Islet of Langerhans (tissue), 1 donor: ENCODE data around the gene TEAD4.

Experiments used
- FAIRE-seq: peaks from one replicate; lab custom pipeline; 2011; peaks lifted over from hg19 to GRCh38; lab: Jason Lieb, UNC

The TEAD4 gene

DNA sequence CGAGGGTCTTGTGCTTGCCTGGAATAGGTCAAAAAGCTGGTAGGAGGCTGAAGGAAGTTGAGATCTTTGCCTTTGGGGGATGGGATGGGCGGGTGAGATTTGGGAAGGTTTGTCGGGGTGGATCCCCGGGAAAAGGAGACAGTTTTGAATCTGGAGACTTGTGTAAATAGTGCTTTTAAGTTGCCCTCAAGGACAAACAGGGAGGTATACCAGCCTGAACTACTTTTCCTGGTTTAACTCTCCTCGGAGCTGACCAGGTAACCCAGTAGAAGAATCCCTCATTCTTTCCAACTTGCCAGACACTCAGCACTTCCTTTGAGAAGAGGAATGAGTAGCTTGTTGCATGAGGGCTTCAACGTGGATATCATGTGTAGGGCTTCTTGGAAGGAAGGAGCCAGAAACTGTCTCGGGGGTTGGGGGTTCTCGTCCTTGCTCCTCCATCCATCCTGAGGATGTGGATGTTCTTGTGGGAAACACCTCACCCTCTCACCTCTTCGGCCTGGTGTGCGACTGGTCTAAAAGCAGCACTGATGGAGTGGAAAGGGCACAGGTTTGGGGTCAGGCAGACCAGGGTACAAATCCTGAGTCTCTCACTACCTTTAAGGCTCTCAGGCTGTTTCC is 1.9 kb downstream of the TEAD4 start:
- FAIRE-seq: no peak

DNA sequence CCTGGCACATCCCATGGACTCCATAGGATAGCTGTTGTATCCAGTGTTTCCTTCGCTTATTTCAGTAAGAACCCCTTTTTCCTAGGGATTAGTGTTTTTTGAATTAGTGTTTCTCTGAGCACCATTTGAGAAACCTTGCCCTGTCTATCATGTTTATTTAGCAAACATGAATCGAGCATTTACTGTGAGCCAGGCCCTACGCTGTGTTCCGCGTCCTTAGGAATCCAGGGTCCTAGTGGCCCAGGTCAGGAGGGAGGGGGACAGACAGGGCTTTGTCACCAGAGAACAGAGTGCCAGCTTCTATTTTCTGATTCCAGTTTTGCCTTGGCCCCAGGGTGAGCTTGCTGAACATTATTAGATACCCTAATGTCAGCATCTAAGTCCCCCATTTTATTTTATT is 2.5 kb downstream of the TEAD4 start:
- FAIRE-seq: no peak

DNA sequence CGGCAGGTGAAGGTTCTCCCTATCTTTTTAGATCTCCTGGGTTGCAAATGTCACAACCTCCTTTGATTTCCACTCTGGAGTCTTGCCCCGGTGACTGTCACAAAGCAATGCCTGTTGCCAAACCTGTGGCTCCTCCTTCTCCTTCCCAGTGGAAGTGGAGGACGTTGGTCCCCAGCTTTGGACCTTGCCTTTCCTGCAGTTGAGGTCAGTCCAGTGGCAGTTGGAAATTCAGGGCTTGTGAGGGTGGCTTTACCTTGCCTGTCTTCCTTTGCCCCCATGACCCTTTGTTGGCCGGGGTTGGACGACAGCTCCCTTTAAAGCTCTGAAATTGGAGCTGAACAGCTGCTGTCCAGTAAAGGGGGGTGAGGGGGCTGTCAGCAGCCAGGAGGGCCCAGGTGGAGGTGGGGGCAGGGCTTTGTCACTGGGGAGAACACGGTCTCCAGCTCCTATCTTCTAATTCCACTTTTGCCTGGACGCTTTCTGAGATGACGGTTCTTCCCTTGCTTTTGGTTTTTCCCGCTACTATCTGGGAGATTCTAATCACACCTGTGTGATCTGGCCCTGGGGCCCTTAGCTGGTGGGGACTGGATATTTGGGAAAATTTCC is 4.1 kb downstream of the TEAD4 start:
- FAIRE-seq: no peak

DNA sequence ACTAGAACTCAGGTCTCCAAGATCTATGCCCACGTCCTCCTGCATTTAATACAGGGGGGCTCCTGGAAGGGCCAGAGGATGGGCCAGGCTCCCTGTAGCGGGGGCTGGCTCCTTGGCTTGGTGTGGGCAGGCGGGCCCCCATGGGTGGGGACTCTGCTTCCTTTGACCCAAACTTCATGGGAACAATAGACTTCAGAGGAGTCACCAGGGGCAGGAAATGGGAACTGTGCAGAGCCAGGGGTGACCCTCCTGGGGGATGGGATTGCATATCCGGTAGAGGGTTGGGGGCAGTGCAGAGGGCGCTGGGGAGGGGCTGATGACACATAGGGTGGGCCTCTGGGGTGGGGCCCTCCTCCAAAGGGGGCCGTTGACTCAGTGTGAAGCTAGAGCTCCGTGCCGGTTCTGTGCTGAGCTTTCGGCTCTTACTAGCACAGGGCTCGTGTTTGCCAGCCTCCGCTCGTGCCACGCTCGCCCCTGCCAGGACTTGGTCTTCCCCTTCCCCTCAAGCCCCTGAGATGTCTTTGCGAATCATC is 4.6 kb downstream of the TEAD4 start:
- no peak for FAIRE-seq

DNA sequence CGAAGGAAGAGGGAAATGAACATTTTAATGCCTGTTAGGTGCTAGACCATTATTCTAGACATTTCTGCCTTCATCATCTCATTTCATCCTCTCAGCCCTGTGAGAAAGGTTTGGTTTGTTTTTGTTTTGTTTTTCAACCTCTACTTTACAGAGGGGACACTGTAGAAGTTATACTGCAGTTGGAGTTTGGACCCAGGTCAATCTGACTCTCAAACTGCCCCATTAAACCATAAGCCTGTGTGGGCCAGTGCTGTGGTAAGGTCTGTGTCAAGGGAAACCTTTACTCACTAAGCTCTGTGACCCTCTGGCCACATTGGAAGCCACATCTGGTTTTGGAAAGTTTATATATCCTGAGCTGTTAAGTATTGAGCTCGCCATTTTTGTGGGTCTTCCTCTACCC is 8.5 kb downstream of the TEAD4 start:
- FAIRE-seq: no peak

DNA sequence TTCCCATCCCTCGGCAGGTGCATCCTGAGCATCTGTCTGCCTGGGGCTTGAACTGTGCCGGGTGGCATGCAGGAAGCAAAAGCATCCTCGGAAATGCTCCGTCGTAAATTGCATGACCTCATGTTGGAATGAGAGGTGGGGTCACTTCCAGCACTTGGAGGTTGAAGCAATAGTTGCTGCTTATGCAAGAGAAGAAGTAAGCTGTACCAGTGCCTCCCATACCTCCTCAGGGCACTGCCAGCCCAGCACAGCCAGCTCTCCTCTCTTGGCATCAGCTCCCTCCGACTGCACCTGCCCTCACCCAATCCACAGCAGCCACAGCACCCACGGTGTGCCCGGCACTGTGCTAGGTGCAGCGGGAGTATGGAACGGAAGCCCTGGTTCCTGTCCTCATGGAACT is 11.5 kb downstream of the TEAD4 start:
- no peak for FAIRE-seq

DNA sequence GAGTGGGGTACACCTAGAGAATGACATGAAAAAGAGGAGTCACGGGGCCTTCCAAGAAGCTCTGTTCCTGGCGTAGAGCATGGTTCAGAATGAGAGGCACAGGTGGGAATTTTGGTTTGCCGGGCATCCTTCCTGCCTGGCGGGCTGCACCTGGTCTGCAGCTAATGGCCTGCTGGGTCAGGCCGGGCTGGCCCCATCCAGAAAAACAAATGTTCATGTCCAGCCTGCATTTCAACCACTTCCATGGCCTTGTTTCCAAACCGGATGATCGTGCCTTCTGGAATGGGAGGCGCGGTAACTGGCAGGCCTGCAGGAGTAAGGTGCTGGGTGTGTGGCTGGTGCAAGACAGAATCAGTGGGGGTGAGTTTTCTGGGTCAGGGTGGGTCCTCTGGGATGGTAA is 14.4 kb downstream of the TEAD4 start:
- FAIRE-seq: no peak

DNA sequence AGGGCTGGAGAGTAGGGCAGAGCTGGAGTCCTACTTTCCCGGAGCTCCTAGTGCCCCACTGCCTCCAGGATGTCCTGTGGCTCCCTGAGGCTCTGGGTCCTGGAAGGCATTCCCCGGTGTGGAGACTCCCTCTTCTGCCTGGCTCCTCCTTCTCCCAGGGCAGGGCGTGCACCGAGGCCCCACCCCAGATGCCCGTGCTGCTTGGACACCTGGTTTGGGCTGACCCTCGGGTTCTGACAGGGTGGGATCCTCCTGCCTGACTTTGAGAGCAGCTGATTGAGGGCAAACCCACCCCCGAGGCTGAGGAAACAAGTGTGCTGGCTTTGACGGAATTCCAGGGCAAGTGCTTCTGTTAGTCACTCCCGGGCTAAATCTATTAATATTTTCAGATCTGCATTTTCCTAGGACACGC is 15.4 kb downstream of the TEAD4 start:
- FAIRE-seq: no peak

DNA sequence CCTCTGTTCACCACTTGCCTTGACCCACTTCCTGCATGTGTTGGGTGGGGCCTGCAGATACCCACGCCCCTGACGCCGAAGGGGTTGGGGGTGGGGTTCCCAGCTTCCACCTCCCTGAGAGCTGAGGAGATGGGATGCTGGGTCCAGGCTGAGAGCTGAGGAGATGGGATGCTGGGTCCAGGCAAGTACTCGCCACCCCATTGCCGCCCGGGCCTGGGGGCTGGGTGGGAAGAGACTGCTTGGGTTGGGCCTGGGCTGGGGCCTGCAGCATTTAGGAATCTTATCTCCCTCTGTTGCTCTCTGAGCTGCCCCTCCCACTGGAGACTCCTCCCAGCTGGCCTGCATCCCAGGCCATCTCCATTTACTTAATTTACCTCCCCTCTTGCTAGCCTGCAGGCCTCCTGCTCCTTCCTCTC is 17.4 kb downstream of the TEAD4 start:
- no peak for FAIRE-seq

DNA sequence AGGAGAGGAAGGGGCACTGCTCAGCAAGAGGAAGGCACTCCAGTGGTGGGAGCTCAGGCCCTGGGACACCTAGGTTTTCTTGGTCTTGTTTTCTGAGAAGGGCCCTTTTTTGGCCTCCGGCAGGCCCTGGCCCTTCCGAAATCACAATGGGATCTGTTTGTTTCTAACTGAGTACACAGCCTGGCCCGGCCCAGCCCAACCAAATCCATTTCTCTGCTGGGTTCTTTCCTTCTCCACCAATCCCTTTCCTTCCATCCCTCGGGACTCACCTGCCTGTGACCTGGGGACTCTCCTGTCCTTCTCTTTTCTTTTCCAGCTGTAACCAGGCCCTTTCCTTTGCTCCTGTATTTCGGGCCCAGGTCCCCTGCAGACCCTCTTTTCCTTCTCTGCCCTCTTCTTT is 18.6 kb downstream of the TEAD4 start:
- no peak for FAIRE-seq

DNA sequence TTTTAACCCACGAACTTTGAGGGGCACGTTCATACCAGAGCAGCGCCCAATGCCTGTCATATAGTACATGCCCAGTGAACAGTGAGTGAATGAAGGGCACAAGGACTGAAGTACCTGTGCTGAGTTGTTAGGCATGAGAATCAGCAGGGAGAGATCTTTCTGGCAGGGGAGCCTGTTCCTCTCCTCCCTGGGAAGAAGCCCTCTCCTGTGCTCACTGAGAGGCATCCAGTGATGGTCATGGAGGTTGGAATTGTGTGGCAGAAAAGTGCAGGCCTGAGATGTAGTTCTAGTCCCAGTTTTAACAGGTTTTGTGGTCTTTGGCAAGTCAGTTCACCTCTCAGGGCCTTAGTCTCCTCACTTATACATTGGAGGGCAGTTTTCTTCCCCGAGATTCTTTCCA is 20.6 kb downstream of the TEAD4 start:
- no peak for FAIRE-seq

DNA sequence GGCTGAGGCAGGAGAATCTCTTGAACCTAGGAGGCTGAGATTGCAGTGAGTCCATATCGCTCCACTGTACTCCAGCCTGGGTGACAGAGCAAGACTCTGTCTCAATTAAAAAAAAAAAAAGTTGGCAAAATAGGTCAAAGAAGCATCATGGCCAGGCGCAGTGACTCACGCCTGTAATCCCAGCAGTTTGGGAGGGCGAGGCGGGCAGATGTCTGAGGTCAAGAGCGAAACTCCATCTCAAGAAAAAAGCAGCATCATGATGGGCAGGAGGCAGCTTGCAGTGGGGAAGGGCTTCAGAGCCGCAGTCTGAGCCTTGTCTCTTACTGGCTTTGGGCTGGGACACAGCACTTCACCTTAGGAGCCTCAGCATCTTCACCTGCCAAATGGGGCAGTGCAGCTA is 21.4 kb downstream of the TEAD4 start:
- no peak for FAIRE-seq

DNA sequence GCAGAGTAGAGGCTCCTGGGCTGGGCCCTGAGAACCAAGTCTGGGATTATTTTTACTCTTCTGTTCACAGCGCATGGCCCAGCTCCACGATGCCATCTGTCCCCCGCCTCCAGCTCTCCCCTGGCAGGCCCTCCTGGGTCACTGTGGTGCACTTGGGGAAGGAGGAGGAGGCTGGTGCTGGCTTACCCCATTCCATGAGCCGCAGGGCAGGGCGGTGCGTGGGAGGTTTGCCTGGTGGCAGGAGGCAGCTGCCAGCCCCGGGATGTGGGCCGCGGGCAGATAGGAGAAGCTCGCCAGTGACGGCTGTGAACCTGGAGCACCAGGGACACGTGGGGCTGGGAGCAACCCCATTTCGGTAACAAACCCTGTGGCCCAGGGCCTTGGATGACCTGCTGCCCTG is 23.2 kb downstream of the TEAD4 start:
- no peak for FAIRE-seq

DNA sequence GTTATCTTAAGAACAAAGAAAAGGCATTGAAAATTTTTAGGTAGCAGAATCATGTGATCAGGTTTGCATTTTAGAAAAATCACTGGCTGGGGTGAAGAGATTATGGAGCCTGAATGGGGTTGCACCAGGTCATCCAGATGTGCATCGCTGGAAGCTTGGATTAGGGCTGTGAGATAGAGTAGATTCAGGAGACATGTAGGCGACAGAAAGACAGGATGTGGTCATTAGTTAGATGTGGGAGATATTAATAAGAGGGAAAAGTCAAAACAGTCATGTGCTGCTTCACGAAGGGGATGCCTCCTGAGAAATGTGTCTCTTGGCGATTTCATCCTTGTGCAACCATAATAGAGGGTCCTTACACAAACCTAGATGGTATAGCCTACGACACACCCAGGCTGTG is 25.1 kb downstream of the TEAD4 start:
- FAIRE-seq: no peak

DNA sequence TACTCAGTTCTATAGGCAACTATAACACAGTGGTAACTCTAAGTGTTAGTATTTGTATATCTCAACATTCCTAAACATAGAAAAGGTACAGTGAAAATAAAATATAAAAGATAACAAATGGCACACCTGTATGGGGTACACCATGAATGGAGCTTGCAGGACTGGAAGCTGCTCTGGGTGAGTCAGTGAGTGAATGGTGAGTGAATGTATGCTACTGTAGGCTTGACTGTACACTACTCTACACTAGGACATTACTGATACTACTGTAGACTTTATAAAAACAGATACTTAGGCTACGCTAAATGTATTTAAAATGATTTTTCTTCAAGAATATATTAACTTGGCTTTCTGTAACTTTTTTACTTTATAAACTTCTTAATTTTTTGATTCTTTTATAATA is 25.5 kb downstream of the TEAD4 start:
- no peak for FAIRE-seq

DNA sequence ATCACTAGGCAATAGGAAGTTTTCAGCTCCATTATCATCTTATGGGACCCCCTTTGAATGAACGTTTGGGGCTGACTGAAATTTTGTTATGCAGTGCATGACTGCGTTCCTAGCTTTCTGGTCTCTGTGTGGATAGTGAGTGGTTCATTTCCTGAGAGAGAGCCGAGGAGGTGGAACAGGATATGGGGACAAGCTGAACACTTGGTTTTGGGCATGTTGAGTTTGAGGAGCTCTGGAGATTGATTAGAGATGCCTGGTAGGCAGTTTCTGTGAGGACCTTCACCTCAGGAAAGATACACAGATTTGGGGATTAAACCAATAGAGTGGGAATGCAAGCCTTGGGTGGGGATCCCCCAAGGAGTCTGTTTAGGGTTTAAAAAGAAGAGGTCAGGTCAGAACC is 27.7 kb downstream of the TEAD4 start:
- FAIRE-seq: no peak

DNA sequence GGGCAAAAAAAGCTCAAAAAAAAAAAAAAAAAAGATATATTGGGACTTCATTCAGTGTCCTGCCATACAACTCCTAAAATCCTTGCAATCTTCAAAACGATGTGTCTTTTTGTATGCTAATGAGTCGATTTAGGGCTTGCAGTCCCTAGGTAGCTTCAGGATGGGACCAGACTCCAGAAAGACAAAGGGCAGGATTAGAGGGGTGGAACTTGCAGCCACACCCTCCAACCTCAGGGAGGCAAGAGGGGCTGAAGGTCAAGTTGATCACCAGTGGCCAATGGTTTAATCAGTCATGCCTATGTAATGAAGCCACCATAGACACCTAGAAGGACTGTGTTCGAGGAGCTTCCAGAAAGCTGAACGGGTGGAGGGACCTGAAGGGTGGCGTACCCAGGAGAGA is 29.3 kb downstream of the TEAD4 start:
- FAIRE-seq: no peak

DNA sequence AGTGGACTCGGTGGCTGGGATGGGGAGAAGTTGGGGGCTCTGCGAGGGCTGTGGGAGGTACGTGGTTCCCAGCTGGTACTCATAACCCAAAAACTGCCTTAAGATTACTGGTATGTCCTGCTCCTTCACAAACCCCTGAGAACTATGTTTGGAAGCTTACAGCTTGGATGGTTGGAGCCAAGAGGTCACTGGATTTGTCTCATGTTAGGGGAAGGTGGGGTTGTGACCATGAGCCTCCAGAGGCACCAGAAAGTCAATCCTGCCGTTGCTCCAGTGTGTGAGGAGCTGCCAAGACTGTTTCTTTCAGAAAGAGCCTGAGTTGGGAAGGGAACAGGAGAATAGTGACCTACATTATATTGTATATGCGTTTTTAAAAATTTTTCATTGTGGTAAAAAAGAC is 33.5 kb downstream of the TEAD4 start:
- FAIRE-seq: no peak

DNA sequence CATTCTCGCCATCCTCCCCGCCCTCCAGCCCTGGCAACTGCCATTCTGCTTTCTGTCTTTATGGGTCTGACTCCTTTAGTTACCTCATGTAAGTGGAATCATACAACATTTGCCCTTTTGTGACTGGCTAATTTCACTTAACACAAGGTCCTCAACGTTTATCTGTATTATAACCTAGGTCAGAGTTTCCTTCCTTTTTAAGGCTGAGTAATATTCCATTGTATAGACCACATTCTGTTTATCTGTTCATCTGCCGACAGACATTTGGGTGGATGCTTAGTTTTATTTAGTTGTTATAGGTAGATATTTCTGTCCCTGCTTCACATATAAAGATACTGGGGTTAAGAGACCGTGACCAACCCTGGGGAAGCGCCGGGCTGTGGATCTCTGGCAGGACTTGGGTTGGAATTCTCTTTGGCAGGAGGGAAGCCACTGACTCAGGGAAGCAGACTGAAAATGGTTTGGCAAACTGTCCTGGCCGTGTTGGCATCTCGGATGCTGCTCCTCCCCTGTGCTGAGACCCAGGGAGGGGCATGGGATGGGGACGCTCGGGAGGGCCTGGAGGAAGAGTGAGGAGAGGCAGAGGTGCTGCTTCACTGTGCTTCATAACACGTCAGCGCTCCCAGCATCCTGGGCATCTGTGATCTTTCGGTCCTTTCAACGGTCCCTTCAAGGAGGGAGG is 38.9 kb downstream of the TEAD4 start:
- FAIRE-seq: no peak

DNA sequence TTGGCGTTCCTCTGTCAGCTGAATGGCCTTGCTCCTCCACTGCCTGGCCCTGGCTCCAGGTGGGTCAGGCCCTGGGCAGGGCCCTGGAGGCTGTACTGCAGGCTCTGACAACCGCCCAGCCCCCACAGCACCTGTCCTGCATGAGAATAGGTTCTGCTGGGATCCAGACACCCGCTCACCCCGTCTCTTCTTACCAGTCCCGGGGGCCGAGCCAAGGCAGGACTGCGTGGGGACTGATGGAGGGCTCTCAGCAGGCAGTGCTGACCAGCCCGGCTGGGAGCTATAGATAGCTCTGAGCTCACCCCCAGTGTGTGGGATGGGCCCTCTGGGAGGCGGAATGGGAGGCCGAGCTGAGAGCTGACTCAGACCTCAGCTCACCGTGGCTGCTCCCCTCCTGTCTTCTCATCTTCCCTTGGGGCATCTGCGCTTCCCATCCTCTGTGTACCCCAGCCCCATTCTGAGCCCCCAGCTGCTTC is 39.6 kb downstream of the TEAD4 start:
- FAIRE-seq: no peak

DNA sequence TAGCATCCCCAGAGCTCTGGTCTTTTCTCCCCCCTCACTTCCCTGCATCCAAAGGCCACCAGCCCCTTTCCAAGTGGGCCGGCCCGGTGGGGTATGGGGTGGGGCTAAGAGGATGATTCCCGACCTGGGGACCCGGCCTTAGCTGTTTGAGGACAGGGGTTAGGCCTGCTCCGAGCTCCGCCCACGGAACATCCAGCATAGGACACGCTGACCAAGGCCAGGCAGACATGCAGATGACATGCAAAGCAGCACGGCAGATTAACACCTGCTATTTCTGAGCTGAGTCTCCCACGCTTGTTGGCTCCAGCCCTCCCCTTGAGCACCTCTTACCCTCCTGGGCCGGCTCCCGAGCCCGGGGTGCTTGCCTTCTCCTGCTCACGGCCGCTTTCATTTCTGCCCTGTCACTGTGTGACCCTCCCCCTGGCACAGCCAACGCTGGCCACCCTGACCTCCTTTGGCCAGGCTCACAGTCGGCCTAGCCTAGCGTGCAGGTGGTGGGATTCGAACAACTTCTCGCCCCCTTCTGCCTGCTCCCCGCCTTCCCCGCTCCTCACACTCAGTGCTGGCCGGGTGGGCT is 40.2 kb downstream of the TEAD4 start:
- FAIRE-seq: no peak

DNA sequence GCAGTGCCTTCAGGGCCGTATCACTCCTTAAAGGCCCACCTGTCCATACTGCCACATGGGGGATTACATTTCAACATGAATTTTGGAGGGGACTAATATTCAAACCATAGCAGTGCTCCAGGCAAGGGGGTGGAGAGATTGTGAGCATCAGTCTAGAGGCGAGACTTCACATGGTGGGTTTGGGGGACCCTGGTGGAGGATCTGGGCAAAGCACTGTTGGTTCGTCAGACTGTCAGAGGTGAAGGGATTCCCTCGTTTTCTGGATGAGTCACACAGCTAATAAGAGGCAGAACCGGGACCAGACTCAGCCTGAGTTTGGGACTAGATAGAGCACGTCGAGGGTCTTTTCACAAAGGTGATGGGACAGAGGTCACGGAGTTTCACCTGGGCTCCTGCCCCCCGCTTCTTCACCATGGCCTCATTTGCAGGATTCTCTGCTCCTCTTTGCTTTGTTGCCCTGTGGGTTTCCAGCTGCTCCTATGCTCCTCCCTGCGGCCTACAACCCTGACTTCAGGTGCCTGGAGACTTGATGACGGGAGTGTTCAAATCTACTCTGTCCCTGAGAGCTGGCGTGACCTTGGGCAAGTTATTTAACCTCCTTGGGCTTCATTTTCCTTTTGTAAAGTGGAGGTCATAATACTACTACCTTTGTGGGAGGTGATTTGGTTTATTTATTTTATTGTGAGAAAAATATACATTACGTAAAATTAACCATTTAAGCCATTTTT is 41.5 kb downstream of the TEAD4 start:
- no peak for FAIRE-seq

DNA sequence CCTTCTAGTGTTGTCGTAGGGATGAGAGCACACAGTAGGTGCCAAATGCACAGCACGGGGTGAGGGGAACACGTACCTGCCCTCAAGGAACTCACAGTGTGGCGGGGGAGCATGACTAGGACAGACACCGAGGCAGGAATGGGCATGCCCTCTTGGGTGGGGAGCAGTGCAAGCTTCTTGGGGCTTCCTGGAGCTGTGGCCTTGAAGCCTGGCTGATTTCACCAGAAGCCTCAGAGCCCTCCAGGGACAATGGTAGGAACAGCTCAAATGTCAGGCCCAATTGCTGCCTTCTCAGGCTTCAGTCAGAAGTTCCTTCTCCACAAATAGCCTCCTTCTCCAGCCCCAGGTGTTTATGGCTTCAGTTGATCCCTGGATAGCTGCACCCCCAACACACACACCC is 43.4 kb downstream of the TEAD4 start:
- no peak for FAIRE-seq
